NCI-H345 (cell line): Measurements from ENCODE around the gene FMN2.
"Not testable (repeated sequence)": the region's sequence is repeated elsewhere in the genome, so short reads cannot be mapped to it uniquely, and the experiment has no call there.

ENCODE experiments used
- DNase-seq: peaks from one replicate; lab custom pipeline; 2025; lab: John Stamatoyannopoulos, UW

The FMN2 gene

GRCh38 chr1:240362826-240363225 lies 271.1 kb downstream of the FMN2 start:
- no peak for DNase-seq

GRCh38 chr1:240363315-240363714 lies 271.6 kb downstream of the FMN2 start:
- DNase-seq: no peak

DNA sequence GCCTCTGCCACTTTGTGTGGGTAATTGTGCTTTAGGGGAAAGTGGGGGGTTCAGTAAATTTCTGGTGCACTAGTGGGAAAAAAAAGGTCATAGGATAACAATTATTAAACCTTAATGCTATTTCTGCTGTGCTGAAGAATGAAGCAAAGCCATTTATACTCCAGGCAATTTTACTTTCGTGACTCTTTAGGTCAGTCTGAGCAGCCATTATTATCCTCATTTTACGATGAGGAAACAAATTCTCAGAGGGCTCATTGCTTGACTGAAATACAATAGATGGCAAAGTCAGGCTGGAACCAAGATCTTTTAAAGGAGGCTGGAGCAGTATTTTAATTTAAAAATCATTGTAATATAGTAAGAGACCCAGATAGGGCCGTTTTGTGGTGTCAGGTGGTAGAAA lies 272.2 kb downstream of the FMN2 start:
- no peak for DNase-seq

DNA sequence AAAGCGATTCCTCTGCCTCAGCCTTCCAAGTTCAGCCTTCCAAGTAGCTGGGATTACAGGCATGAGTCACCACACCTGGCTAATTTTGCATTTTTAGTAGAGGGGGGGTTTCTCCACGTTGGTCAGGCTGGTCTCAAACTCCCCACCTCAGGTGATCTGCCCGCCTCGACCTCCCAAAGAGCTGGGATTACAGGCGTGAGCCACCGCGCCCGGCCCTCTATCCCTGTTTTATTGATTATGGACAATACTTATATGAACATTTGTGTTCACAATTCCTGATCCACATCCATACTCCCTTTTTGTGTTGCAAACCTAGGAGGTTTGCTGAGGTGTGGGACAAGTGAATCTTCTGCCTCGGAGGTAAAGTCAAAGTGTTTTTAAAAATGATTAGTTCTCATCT lies 275.0 kb downstream of the FMN2 start:
- DNase-seq: no peak

DNA sequence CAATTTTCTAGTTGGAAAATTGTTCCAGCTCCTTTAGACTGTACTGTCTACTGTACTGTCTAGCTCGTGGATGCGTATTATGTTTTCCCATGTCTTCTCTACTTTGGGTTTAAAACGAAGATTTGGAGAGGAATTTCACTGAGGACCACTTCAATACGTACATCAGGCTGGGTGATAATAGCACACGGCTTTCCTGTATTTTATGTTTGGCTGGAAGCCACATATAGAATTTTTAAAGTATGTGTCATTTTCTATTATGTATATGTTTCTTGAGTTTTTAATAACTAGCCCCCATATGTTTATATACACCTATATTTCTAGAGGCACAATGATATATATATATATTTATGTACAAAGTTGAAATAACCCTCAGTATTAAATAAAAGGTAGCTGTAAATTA lies 293.9 kb downstream of the FMN2 start:
- no peak for DNase-seq

DNA sequence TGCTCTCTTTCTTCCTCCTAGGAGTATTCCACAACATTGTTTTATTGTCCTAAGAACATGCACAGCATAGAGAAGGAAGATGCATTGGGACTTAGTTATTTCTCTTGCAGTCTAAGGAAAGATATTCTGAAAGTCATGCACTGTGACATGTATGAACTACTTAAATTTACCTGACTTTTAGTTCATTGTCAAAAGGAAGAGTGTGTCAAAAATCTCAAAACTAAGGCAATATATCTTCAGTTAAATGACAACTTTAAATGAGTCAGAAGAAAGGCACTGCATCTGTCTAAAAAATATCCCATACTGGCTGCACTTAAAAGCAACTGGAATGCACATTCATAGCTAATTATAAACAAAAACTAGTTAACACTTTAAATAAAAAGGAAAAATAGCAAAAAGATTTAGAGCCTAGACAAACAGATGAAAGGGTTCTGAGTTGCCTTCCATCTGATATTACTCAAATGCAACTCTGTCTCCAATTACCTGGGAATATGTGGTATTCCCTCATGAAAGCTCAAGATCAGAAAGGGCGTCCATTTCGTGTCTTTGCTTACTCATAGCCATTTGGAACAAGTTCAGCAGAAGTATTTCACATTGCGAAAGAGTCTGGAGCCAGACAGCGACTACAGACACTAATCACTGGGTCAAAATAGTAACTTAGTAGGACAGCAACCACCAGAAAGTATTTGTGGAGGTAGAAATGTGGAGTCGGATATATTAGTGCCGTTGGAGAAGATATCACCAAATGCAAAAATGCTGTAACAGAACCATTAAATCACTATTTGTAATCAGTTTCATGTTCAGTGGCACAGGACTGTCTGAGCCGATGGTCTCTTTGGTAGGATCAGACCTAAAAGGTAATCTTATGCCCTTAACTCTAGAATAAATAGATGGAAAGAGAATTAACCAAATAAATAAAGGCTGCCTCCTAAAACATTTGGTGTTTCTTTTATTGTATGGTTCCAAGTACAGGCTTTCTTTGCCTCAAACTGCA lies 294.6 kb downstream of the FMN2 start:
- no peak for DNase-seq

DNA sequence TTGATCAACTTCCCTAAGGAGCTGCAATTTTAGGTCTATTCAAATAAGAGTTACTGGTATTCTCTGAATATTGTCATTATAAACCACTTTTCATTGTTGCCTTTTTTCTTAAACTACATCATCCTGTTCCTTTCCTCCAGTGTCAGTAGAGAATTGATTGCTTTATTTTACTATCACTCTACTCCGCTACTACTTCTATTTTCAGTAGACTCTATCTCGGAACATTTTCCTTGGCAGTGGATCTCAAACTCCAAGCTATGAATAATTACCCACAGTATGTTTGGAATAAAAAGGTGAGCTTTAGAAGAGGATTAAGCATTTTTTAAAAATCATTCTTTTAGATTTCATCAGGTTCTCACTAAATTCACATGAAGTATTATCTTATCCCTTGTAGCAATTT lies 295.4 kb downstream of the FMN2 start:
- DNase-seq: no peak

GRCh38 chr1:240391660-240392260 lies 300.1 kb downstream of the FMN2 start:
- no peak for DNase-seq

GRCh38 chr1:240394353-240394752 lies 302.7 kb downstream of the FMN2 start:
- no peak for DNase-seq

DNA sequence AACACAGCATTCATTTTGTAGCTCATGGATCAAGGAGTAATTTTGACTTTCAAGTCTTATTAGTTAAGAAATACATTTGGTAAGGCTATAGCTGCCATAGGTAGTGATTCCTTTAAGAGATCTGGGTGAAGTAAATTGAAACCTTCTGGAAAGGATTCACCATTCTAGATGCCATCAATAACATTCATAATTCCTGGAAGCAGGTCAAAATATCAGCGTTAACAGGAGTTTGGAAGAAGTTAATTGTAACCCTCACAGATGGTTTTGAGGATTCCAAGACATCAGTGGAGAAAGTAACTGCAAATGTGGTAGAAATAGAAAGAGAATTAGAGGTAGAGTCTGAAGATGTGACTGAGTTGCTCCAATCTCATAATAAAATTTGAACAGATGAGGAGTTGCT lies 303.7 kb downstream of the FMN2 start:
- no peak for DNase-seq

- DNase-seq: no peak
Observed at GRCh38 chr1:240399381-240399780, 307.7 kb downstream of the FMN2 start.

GRCh38 chr1:240401731-240402130 lies 310.0 kb downstream of the FMN2 start:
- DNase-seq: no peak

- no peak for DNase-seq
Observed at GRCh38 chr1:240402326-240402725, 310.6 kb downstream of the FMN2 start.

DNA sequence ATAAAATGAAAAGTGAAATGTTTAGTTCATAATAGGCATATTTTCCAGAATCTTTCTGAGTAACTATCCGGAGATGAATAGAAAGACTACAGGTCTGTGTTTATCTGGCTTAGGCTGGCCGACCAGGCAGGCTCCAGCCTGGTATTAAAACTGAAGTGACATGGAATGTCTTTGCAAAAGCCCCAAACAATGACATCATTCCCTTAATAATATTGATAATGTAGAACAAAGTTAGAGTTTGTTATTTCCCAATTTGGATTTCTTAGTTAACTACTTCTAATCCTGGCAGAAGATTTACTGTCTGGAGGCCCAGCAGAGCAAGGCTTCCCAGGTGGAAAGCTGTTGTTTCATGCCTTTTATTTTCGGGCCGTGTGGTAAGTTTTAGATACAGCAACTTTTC lies 312.6 kb downstream of the FMN2 start:
- no peak for DNase-seq

DNA sequence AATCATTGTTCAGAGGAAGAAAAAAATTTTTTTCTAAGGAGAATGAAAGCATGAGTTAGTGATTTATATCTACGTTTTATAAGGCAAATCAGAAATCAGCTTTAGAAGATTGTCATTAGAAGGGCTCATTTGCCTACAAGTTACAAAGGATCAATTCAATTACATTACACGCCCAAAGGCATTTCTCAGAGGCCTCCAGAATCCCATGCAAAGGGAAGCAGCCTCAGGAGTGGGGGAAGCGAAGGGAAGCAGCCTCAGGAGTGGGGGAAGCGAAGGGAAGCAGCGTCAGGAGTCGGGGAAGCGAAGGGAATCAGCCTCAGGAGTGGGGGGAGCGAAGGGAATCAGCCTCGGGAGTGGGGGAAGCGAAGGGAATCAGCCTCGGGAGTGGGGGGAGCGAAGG lies 314.1 kb downstream of the FMN2 start:
- no peak for DNase-seq

- DNase-seq: no peak
Observed at GRCh38 chr1:240407407-240407806, 315.7 kb downstream of the FMN2 start.

DNA sequence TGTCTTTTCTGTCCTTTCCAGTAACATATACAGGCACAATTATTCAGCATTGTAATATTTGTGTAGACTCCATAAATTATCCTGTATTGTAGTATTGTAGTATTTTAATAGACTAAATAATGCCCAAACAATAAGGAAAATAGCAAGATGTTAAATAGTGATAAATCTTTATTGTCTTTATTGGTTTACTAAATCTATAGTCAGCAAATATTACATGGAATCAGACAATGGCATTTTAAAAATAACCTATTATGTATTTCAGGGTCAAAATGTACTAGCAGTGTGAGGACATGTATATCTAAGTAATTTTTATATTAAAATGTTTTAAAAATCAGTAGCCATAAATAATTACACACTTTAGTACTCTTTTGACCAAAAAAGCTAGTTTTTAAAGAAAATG lies 317.9 kb downstream of the FMN2 start:
- DNase-seq: no peak

GRCh38 chr1:240413732-240414131 lies 322.0 kb downstream of the FMN2 start:
- no peak for DNase-seq

DNA sequence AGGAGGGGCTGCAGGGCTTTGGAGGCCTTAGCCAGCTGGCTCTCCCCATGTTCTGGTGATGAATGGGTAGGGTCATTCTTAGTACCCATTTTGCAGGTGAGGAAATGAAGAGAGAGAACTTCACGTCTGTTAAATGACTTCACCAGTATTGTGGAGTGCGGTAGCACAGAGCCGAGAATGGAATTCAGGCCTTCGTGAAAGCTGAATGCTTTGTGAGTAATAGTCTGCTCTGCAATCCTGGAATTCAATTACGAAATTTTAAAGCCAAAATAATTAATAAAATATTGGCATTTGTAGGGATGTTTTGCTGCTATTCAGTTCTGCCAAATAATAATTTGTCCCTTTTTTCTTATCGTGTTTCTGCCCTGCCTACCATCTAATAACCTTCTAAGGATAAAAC lies 322.6 kb downstream of the FMN2 start:
- no peak for DNase-seq

GRCh38 chr1:240415011-240415410 lies 323.3 kb downstream of the FMN2 start:
- not testable (repeated sequence) for DNase-seq

DNA sequence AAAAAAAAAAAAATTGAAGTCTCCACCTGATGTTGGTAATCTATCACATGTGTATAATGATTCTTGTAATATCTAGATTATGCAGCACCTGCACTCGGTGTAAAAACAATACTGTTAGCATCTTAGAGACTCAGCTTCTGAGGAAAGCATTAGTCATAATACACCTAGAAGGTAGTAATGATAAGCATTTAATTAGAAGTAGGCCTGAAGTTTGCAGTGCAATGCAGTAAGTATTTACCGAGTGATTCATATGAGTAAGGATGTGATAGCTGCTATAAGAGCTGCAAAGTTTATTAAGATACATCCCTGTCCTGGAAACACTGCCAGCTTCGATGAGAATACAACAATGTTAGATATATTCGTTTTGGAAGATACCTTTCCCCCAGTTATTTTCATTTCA lies 323.8 kb downstream of the FMN2 start:
- no peak for DNase-seq

DNA sequence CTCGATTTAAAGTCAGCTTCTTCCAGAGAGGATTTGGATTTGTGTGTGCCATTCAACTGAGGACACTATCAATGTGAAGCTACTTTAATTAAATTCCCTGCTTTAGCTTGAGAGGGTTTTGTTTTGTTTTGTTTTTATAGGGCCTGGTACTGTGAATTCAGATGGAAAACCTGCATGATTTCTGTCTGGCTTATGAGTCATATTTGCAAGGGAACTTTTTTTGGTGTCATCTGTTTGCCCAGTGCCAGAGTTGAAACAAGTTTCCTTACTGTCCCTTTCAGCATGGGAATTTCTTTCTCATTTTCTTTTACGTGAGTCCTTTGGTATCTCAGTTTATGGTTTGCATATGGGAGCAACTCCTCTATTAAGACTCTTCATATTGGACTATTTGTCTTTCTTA lies 325.6 kb downstream of the FMN2 start:
- DNase-seq: no peak

DNA sequence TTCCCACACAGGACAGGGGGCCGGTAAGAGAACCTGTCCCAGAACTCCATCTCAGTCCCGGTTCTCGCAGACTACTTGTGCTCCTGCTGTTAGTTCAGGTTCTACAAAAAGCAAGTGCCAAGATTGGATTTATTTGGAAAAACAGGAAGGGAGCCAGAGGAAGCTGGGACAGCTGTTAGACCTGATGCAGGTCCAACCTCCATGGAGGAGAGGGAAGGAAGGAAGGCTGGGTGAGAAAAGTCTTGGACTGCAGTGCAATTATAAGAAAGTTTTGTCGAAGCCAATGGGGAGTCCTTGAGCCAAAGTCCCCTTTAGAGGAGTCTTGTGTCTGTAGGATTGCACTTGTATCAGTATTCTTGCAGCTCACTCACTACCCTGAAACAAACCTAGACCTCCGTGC lies 329.1 kb downstream of the FMN2 start:
- DNase-seq: no peak
